BLaER1 (cell line): ENCODE measurements around the gene GOLGA1.

Source experiments
- H3K27ac ChIP-seq: shearing (Covaris generic); formaldehyde crosslinking; 2 replicates; pipeline ENCODE4 v1.8.1; 2022
- H3K27me3 ChIP-seq: shearing (Covaris generic); formaldehyde crosslinking; 2 replicates; pipeline ENCODE4 v1.8.1; 2022
- H3K36me3 ChIP-seq: shearing (Covaris generic); formaldehyde crosslinking; 2 replicates; pipeline ENCODE4 v1.8.1; 2022
- H3K4me1 ChIP-seq: shearing (Covaris generic); formaldehyde crosslinking; 2 replicates; pipeline ENCODE4 v1.8.1; 2022
- H3K4me2 ChIP-seq: shearing (Covaris generic); formaldehyde crosslinking; 2 replicates; pipeline ENCODE4 v1.8.1; 2022
- H3K4me3 ChIP-seq: shearing (Covaris generic); formaldehyde crosslinking; 2 replicates; pipeline ENCODE4 v1.8.1; 2022
- H3K9ac ChIP-seq: shearing (Covaris generic); formaldehyde crosslinking; 2 replicates; pipeline ENCODE4 v1.8.1; 2022
- H3K9me3 ChIP-seq: shearing (Covaris generic); formaldehyde crosslinking; 2 replicates; pipeline ENCODE4 v1.8.1; 2022
- H4K20me1 ChIP-seq: shearing (Covaris generic); formaldehyde crosslinking; 2 replicates; pipeline ENCODE4 v1.8.1; 2022
- Cebpa-rat ChIP-seq: shearing (Covaris generic); IDR thresholded peaks from 2 replicates; pipeline ENCODE4 v1.8.1; 2022

Gene GOLGA1

GRCh38 chr9:124886866-124887492 is 53.9 kb downstream of the GOLGA1 start:
- peak overlapping the region; percentile 80 for H3K27ac ChIP-seq
- H3K4me1 ChIP-seq = peaks cover 69% of the 10 kb centered on the region
- no peaks in the 10 kb centered on the region for H3K27me3 ChIP-seq
- TF ChIP-seq Cebpa-rat = peak; percentile 97
- H3K4me3 ChIP-seq = 0 out of 2 replicates have a peak overlapping the region, but pooled peaks have one; percentile 25
- peak overlapping the region; percentile 88 for H3K4me2 ChIP-seq
- no peaks in the 10 kb centered on the region for H4K20me1 ChIP-seq
- H3K9me3 ChIP-seq = no peaks in the 10 kb centered on the region
- peak overlapping the region; percentile 36 for H3K9ac ChIP-seq
- peaks cover 49% of the 10 kb centered on the region for H3K36me3 ChIP-seq

DNA sequence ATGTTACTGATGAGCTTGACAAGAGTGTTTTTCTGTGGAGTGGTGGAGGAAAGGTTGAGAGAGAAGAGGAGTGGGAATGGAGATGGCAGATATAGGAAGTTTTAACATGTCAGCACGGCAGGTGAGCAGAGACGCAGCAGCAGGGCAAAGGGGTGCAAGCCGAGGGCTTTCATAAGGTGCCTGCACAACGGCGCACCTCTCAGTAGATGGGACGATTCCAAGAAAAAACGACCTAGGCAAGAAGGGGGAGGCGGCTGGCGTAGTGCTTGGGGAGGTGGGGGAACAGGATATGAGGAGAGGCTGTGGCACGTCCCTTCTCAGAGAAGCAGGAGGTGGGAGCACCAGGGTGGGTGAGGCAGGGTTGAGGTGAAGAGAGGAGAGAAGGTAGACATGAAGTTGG is 54.4 kb downstream of the GOLGA1 start:
- no peaks in the 10 kb centered on the region for H4K20me1 ChIP-seq
- no peak for TF ChIP-seq Cebpa-rat
- no peaks in the 10 kb centered on the region for H3K27me3 ChIP-seq
- H3K36me3 ChIP-seq = peaks cover 50% of the 10 kb centered on the region
- H3K4me1 ChIP-seq = peaks cover 74% of the 10 kb centered on the region
- H3K4me3 ChIP-seq = 0 out of 2 replicates have a peak overlapping the region, but pooled peaks have one; percentile 1
- H3K9ac ChIP-seq = peak overlapping the region; percentile 36
- peak overlapping the region; percentile 80 for H3K27ac ChIP-seq
- no peaks in the 10 kb centered on the region for H3K9me3 ChIP-seq
- H3K4me2 ChIP-seq = peak overlapping the region; percentile 88

- no peak for TF ChIP-seq Cebpa-rat
- peaks cover 83% of the 10 kb centered on the region for H3K4me1 ChIP-seq
- H4K20me1 ChIP-seq = no peaks in the 10 kb centered on the region
- no peak overlapping the region for H3K4me3 ChIP-seq
- H3K4me2 ChIP-seq = no peak overlapping the region
- H3K9ac ChIP-seq = no peak overlapping the region
- H3K27me3 ChIP-seq = no peaks in the 10 kb centered on the region
- H3K27ac ChIP-seq = peak overlapping the region; percentile 80; the same call in 1 of the 2 replicates
- peaks cover 48% of the 10 kb centered on the region for H3K36me3 ChIP-seq
- no peaks in the 10 kb centered on the region for H3K9me3 ChIP-seq
Measured at GRCh38 chr9:124885551-124885950, 55.3 kb downstream of the GOLGA1 start.

- Histone ChIP-seq H3K4me3 (no peak overlapping the region), H3K9ac (no peak overlapping the region), H3K27me3 (no peaks in the 10 kb centered on the region), H3K4me2 (peak overlapping the region; percentile 7), H3K4me1 (peaks cover 93% of the 10 kb centered on the region), H3K9me3 (no peaks in the 10 kb centered on the region), H3K27ac (no peak overlapping the region), H3K36me3 (peaks cover 44% of the 10 kb centered on the region), H4K20me1 (no peaks in the 10 kb centered on the region)
- no peak for TF ChIP-seq Cebpa-rat
Measured at GRCh38 chr9:124884376-124884775, 56.5 kb downstream of the GOLGA1 start.

- Histone ChIP-seq H3K4me2 (peak overlapping the region; percentile 76), H3K27me3 (no peaks in the 10 kb centered on the region), H4K20me1 (peaks cover 17% of the 10 kb centered on the region), H3K4me1 (peaks cover 72% of the 10 kb centered on the region), H3K27ac (peak overlapping the region; percentile 56), H3K9me3 (no peaks in the 10 kb centered on the region), H3K4me3 (peak overlapping the region; percentile 2; the same call in 1 of the 2 replicates), H3K9ac (peak overlapping the region; percentile 3; the same call in 1 of the 2 replicates), H3K36me3 (peaks cover 49% of the 10 kb centered on the region)
- no peak for TF ChIP-seq Cebpa-rat
Measured at GRCh38 chr9:124882231-124882630, 58.7 kb downstream of the GOLGA1 start.

- no peak overlapping the region for H3K4me3 ChIP-seq
- H3K4me1 ChIP-seq = peaks cover 62% of the 10 kb centered on the region
- peak overlapping the region; percentile 8; the same call in 1 of the 2 replicates for H3K27ac ChIP-seq
- H3K9ac ChIP-seq = peak overlapping the region; percentile 18; the same call in 1 of the 2 replicates
- H4K20me1 ChIP-seq = peaks cover 27% of the 10 kb centered on the region
- H3K36me3 ChIP-seq = peaks cover 57% of the 10 kb centered on the region
- no peak for TF ChIP-seq Cebpa-rat
- H3K9me3 ChIP-seq = no peaks in the 10 kb centered on the region
- H3K4me2 ChIP-seq = peak overlapping the region; percentile 76
- H3K27me3 ChIP-seq = no peaks in the 10 kb centered on the region
Measured at GRCh38 chr9:124881138-124881743, 59.6 kb downstream of the GOLGA1 start.

DNA sequence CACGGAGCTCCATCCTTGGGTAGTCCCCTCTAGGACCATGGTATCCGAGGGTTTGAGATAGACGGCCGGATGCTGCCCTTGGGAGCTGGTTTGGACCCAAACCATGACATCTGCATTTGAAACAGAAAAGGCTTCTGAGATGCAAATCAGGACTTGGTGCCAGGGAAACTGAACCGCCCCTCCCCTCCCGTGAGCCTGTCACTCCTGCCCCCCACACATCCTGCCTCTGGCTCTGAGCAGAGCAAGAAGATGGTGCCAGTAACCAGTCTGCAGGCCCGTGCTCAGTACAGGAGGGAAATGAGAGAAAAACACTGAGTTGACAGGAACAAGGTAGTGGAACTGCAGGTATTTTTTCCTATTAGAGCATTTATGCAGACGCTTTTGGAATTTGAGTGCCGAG is 60.4 kb downstream of the GOLGA1 start:
- H3K4me2 ChIP-seq = peak overlapping the region; percentile 76

DNA sequence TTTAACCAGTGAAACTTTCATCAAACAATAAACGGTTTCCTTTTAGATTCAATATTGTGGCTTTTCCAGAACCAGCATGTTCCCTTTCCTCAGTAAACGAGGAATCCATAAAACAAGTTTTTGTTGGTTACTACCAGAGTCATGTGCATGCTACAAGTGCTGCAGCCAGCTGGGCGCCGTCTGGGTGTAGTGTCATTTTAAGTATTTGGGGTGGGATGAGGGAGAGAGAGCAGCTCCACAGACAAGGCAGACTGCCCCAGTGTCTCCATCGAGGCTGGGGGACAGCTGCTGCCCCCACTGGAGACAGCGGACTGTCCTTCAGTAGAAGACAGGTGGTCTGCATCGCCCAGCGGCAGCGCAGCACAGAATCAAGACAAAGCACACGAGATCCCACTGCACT is 61.7 kb downstream of the GOLGA1 start:
- no peak overlapping the region for H3K27ac ChIP-seq
- H3K36me3 ChIP-seq = peaks cover 68% of the 10 kb centered on the region

More for the DNA sequence above, 60.4 kb downstream of the GOLGA1 start:
- H3K36me3 ChIP-seq = peaks cover 57% of the 10 kb centered on the region
- H3K9me3 ChIP-seq = no peaks in the 10 kb centered on the region
- H3K4me1 ChIP-seq = peaks cover 54% of the 10 kb centered on the region
- no peak overlapping the region for H3K4me3 ChIP-seq
- no peaks in the 10 kb centered on the region for H3K27me3 ChIP-seq
- TF ChIP-seq Cebpa-rat = no peak
- H4K20me1 ChIP-seq = peaks cover 35% of the 10 kb centered on the region
- 0 out of 2 replicates have a peak overlapping the region, but pooled peaks have one; percentile 18 for H3K9ac ChIP-seq
- 0 out of 2 replicates have a peak overlapping the region, but pooled peaks have one; percentile 4 for H3K27ac ChIP-seq

GRCh38 chr9:124878518-124878917 is 62.4 kb downstream of the GOLGA1 start:
- no peak overlapping the region for H3K27ac ChIP-seq
- peaks cover 55% of the 10 kb centered on the region for H4K20me1 ChIP-seq
- H3K27me3 ChIP-seq = no peaks in the 10 kb centered on the region
- H3K36me3 ChIP-seq = peaks cover 75% of the 10 kb centered on the region
- H3K4me2 ChIP-seq = no peak overlapping the region
- no peak for TF ChIP-seq Cebpa-rat
- H3K4me3 ChIP-seq = no peak overlapping the region
- no peak overlapping the region for H3K9ac ChIP-seq
- H3K4me1 ChIP-seq = peaks cover 48% of the 10 kb centered on the region
- no peaks in the 10 kb centered on the region for H3K9me3 ChIP-seq

More for the DNA sequence above, 61.7 kb downstream of the GOLGA1 start:
- no peaks in the 10 kb centered on the region for H3K9me3 ChIP-seq
- peaks cover 48% of the 10 kb centered on the region for H4K20me1 ChIP-seq
- no peak overlapping the region for H3K4me2 ChIP-seq
- H3K4me1 ChIP-seq = peaks cover 48% of the 10 kb centered on the region
- H3K27me3 ChIP-seq = no peaks in the 10 kb centered on the region
- no peak for TF ChIP-seq Cebpa-rat
- no peak overlapping the region for H3K4me3 ChIP-seq
- H3K9ac ChIP-seq = no peak overlapping the region

DNA sequence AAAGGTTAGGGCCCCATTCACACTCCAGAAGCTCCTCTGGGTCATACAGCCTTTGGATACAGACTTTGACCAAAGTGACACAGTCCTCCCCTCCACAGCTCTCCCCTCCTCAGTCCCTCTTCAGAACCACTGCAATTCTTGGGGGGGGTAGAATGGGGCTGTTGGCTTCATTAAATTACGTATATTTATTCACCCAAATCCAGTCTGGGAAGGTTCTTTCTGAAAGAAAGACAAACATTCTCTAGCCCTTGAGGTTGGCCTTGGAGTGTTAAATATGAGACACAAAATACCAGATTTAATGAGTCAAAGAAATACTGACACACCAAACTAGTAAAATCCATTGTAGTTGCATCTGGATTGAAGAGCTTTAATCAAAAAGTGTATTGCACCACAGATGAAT is 62.9 kb downstream of the GOLGA1 start:
- TF ChIP-seq Cebpa-rat = no peak
- H3K27ac ChIP-seq = no peak overlapping the region
- H3K9ac ChIP-seq = no peak overlapping the region
- H3K4me3 ChIP-seq = no peak overlapping the region
- H4K20me1 ChIP-seq = peaks cover 60% of the 10 kb centered on the region
- no peaks in the 10 kb centered on the region for H3K9me3 ChIP-seq
- H3K4me1 ChIP-seq = peaks cover 48% of the 10 kb centered on the region
- H3K36me3 ChIP-seq = peaks cover 80% of the 10 kb centered on the region
- no peaks in the 10 kb centered on the region for H3K27me3 ChIP-seq
- no peak overlapping the region for H3K4me2 ChIP-seq
